ENCODE results near the gene COQ5.

COQ5 gene

GRCh38 chr12:120453977-120454376 lies 75.0 kb downstream of the COQ5 start:
- peak; percentile 70 for DNase-seq (ENCODE audit: low spot score)
